SKM-1 treated with dmso at 0.1 percent for 144 hours (cell line): Measurements from ENCODE around the gene TCP11.

Experiments used
- DNase-seq: peaks from one replicate; lab custom pipeline; 2025; ENCODE audit not compliant: unreplicated experiment; lab: John Stamatoyannopoulos, UW

The TCP11 gene

GRCh38 chr6:35096129-35096862, 44.8 kb downstream of the TCP11 start:
- DNase-seq, result no peak

DNA sequence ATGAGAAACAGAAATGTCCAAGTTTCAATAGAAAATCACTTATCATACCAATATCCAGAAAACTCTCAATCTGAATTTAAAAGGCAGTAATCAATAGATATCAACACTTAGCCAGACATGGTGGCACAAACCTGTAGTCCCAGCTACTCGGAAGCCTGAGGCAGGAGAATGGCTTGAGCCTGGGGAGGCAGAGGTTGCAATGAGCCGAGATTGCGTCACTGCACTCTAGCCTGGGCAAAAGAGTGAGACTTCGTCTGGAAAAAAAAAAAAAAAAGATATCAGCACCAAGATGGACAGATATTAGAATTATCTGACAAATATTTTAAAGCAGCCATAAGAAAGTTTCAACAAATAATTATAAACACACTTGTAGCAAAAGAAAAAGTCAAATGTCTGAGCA, 47.0 kb downstream of the TCP11 start:
- DNase-seq, result no peak

- no peak for DNase-seq
These were observed 47.4 kb downstream of the TCP11 start for GRCh38 chr6:35093783-35094182.

- DNase-seq, result no peak
These were observed 48.1 kb downstream of the TCP11 start for GRCh38 chr6:35093118-35093445.

DNA sequence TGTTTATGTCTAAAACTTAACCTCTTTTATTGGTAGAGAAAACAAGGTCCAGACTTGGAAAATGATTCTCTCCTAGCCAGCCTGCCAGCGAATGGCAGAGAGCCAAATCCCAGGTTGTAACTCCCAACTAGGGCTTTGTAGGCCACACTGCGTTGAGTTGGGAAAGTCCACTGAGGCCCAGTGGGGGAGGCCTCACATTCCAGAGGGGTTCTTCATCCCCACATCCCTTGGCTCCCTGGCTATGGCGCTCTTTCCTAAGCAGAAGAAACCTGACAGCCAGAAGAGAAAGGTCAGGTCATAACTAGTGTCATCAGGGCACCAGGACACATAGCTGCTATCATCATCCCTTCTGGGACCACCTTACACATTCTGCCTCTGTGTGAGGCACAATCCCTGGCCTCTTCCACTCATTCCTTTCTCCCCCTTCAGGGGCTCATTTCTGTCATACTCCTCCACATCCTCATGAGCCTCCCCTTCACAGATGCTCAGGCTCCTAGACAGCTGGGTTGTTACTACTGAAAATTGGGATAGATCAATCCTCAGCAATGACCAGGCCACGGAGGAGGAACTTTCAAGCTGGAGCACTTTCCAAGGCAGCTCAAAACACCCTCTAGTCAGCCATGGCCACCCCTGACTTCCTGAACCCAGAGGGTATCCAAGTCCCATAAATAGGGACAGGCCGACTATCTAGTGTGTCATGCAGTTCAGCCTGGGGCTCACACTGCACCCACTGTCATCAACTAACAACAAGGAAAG, 48.6 kb downstream of the TCP11 start:
- no peak for DNase-seq

- DNase-seq, result no peak
These were observed 49.6 kb downstream of the TCP11 start for GRCh38 chr6:35091346-35092083.

GRCh38 chr6:35090734-35091133, 50.4 kb downstream of the TCP11 start:
- DNase-seq, result no peak

- no peak for DNase-seq
These were observed 51.1 kb downstream of the TCP11 start for GRCh38 chr6:35089935-35090505.

GRCh38 chr6:35089216-35089934, 51.8 kb downstream of the TCP11 start:
- no peak for DNase-seq

DNA sequence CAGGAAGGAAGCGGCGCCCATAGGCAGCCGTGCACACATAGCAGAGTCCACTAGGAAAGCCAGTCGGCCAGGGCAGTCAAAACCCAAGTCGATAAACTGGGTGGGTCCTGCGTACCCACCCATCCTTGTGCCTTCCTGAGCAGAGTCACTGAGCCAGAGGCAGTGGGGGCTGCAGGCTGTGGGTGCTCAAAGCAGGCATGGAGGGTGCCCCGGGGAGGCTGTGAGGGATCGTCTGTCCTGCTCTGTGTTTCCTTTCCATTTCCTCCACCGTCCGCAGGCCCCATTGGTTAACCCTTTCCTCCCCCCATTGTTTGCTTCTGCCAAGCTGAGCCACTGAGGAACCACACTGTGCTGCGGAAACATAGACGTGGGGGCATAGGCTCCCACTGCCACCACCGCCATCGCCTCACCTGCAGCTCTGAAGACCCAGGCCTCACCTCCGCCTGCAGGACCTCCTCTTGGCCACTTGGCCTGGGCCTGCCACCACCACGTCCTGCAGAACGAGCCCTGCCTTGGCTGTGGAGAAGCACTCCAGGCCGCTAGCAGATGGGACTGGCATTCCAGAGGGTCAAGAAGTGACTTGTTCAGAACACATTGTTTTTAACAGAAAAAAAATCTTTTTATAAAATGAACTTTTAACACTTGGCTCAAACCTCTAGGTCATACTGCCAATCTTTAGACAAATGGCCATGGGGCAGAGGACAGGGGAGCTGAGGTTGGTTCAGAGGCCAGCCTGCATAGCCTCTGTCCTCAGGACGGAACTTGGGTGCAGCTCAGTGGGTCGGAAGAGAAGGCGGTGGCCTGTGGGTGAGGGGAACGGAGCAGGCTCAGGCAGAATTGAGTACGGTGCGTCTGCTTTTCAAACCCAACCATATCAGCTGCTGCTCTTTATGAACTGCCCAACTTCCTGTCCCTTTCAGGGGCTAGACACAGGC, 52.6 kb downstream of the TCP11 start:
- no peak for DNase-seq

- DNase-seq, result no peak
These were observed 53.5 kb downstream of the TCP11 start for GRCh38 chr6:35087361-35088280.

GRCh38 chr6:35086636-35087360, 54.3 kb downstream of the TCP11 start:
- no peak for DNase-seq

DNA sequence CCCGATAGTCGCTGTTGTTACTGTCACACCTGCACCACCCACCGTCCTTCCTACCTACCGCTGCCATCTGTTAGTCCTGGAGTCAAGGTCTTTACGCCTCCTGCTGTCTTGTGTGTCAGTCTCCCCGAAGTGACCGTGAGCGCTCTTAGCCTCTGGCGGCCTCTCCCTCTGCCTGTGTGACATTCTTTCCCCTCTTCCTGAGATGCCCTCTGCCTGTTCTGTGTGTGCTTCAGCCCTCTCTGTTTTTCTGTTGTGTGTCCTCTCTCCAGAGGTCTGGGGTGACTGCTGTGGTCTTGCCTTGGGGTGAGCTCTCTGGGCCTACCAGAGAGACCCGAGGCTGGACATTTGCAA, 54.9 kb downstream of the TCP11 start:
- no peak for DNase-seq

DNA sequence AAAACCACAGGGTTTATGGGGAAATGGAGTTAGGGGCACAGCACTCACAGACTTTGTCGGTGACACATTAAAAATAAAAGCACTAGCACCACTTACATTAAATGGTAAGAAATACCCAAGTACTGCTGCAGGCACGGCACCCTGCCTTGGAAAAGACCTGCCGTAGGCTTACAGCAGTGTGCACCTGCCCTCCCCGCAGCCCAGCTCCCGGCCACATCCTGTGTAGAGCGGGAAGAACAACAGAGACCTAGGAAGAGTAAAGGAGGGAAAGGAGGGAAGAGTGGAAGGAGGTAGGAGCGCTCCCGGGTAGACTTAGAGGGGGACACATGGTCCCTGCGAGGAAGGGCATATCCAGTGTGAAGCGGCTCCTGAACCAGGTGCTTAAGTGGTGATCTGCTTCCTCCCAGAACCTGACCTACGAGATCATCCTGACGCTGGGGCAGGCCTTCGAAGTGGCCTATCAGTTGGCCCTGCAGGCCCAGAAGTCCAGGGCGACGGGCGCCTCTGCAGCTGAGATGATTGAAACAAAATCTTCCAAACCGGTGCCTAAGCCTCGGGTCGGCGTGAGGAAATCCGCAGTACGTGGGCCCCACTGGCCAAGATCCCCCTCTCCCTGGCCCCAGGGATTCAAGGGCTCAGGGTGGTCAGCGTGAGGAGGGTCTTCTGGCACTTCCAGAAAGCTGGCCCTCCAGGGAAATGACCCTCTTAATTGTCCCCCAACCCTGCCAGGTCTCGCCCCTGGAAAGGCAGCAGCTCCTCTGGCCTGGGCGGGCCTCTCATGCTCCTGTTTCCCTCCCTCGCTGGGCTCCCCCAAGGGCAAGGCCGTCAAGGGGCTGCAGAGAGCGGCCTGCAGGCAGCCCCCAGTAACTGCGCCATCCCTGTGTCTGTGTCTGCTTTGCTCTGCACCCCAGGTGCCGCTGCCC, 55.5 kb downstream of the TCP11 start:
- no peak for DNase-seq

DNA sequence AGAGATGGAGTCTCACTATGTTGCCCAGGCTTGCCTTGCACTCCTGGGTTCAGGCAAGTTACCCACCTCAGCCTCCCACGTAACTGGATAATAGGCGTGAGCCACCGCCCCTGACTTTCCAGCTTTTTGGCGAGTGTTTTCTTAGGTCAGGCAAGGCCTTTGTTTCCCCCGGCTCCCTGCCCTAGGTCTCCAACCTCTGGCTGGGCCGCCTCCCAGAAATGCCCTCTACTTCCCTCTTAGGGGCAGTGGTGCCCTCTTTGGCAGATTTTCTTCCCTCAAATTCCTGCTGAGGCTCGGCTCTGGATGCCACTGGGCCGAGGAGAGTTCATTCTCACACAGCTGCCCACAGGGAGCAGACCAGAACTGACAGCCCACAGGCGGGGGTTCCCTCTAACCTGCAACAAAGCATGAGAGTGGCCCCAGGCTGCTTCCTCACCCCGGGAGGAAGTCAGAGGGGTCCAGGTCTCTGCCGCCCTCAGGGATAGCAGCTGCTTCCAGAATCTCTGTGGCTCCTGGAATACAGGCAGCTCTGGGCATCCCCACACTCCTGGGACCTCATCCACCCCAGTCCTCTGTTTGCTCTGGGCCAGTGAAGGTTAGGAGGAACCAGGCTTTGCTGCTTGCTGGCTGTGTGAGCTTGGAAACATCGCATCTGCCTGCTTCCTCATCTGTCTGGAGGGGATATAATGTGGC, 56.5 kb downstream of the TCP11 start:
- DNase-seq, result no peak

DNA sequence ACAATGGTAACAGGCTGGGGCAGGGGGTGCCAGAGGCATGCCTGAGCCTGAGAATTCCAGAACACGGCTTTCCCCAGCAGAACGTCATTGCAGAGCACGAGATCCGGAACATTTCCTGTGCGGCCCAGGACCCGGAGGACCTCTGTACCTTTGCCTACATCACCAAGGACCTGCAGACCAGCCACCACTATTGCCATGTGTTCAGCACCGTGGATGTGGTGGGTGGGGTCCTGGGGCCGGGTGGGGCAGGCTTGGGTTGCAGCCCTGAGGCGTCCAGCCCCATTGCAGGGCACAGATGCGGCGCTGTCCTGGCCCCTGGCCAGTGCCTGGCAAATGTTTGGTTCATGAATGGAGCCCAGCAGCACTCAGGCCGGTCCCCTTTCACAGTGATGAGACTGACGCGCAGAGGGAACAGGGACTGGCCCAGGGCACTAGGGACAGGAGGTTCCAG, 57.1 kb downstream of the TCP11 start:
- no peak for DNase-seq

GRCh38 chr6:35083507-35083906, 57.6 kb downstream of the TCP11 start:
- DNase-seq, result no peak
